HG02852 (cell line): ENCODE results near the gene PPFIA1.
A peak's percentile ranks its signal among the peaks of the same experiment; 100 is the strongest.
"Not testable (repeated sequence)": the region's sequence is repeated elsewhere in the genome, so short reads cannot be mapped to it uniquely, and the experiment has no call there.

Experiments used
- ATAC-seq: cut with Tn5 transposase; IDR thresholded peaks from one replicate; pipeline ENCODE4 v1.9.1; 2021; ENCODE audit warnings: mild to moderate bottlenecking, moderate library complexity; ENCODE audit not compliant: unreplicated experiment

The PPFIA1 gene

DNA sequence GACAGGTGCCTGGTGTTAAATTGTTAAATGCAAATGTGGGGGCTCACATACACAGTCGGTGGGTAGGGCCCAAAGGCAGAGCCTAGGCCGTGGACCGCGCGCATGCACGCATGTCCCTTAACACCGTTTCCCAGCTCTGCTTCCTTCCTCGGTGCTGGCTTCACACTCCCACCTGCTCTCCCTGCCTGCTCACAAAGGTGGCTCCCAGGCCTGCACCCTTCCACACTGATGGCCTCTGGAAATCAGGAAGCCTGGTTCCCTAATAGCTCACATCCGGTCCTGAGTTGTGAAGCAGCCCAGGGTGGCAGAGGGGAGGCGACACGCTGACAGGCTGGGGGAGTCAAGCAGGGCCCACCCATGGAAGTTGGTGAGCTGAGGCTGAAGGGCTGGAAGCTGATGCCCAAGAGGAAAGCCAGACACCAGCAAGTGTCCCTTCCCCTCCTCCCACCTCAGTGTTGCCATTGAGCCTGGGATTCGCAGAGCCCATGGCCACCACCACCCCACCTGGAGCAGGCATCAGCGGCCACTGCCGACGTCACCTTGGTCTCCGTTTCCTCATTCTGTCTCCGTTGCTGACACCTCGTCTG, 114.2 kb downstream of the PPFIA1 start:
- no peak for ATAC-seq

DNA sequence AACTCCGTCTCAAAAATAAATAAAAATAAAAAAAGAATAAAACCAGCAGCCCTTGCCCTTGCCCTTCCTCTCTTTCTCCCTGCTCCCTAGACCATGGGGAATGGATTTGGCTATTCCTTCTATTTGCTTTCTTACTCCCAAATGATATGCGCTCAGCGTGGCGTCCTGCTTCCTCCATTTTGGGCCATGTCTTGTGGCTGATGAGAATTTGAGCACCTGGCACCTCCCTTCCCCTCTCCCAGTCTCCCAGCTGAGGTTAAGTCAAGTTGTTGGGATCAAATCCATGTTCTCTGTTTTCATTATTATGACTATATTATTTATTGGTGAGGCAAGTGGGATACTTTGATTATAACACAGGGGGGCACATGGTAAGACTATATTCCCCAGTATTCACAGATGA, 117.1 kb downstream of the PPFIA1 start:
- ATAC-seq = no peak

GRCh38 chr11:70389201-70389600, 118.7 kb downstream of the PPFIA1 start:
- ATAC-seq = no peak

GRCh38 chr11:70390882-70391281, 120.4 kb downstream of the PPFIA1 start:
- ATAC-seq = not testable (repeated sequence)

GRCh38 chr11:70394211-70394950, 123.9 kb downstream of the PPFIA1 start:
- no peak for ATAC-seq

GRCh38 chr11:70397336-70397982, 127.0 kb downstream of the PPFIA1 start:
- no peak for ATAC-seq

DNA sequence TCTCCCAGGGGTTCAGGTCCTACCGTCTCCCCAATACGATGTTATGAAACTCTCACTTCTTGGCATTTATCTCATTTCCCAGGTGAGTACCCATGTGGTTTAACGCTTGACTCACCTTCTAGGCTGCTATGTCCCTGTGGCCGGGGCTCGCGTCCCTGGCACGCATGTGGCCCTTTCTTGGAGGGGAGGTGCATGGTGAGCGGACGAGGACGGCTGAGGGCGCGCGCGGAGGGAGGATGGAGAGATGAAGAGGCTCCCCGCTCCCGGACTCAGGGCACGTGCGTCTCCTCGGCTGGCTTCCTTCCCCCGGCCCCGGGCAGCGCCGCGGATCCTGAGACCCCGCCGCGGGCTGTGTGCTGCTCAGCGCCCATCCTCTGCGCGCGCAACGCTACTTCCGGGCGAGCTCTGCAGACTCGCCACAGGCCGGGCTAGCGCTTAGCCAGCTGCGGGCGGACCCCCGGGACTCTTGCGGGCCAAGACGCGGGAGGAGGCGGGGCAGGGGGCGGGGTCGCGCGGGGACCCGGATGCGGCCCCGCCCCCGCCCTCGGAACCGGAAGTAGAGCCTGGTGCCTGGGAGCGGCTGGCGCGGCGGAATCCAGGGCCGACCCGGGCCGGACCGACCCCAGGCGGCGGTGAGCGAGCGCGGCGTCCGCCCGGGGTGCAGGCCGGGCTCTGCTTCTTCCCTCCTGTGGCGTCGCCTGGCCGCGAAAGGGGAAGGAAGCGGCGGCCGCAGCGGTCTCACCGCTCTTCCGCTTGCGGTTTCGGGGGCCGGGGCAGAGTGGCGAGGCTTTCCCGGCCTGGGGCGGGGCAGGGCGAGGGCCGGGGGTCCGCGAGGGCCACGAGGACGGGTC, 127.7 kb downstream of the PPFIA1 start, which contains the start of gene CTTN:
Gene CTTN (plus strand): TSS at position 547 of the 851 bp plus-strand sequence. CDS start 8,769 bp downstream, outside the sequence.
- ATAC-seq = peak; percentile 61

GRCh38 chr11:70398834-70399680, 128.6 kb downstream of the PPFIA1 start:
- ATAC-seq = no peak

DNA sequence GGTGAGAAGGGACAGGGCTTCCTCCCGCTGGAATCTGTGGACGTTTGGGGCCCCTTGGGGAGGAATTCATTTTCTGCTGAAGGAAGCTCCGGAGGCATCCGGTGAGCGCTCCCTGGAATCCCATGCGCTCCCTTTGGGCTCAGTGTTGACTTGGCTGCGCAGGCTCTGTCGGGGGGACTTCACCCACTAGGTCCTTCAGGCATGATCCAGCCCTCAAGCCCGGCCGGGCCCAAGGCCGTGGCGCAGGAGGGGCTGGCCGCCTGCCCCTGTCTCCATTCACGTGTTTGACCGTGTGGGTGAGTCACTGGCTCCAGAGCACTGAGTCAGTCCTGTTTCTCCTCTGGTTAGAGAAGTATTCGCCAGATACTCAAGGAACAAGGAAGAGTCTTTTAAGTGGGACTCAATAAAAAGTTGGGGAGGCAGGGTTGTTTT, 129.2 kb downstream of the PPFIA1 start:
- ATAC-seq = no peak

GRCh38 chr11:70400643-70401042, 130.2 kb downstream of the PPFIA1 start:
- ATAC-seq = no peak

- ATAC-seq = no peak
Observed at GRCh38 chr11:70402016-70402415, 131.5 kb downstream of the PPFIA1 start.

- no peak for ATAC-seq
Observed at GRCh38 chr11:70402685-70403084, 132.2 kb downstream of the PPFIA1 start.

DNA sequence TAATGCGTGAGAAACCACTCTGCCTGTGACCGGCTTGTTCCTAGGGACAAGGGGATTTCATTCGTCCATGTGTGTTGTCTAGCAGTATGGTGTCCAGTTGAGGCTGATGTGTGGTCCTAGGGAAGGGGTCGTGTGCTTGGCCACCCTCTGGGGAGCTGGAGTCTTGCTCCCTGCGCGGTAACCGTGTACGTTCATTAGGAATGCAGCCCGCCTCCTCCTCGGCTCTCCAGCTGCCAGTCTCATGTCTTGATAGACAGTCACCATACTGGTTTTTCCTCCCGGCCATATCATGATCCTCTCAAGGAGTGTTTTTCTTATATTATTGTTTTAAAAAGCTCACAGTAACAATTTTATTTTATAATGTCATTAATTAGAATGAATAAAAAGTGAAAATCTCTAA, 133.8 kb downstream of the PPFIA1 start:
- ATAC-seq = no peak

- no peak for ATAC-seq
Observed at GRCh38 chr11:70405679-70406395, 135.3 kb downstream of the PPFIA1 start.

GRCh38 chr11:70407121-70407520, 136.6 kb downstream of the PPFIA1 start:
- no peak for ATAC-seq

DNA sequence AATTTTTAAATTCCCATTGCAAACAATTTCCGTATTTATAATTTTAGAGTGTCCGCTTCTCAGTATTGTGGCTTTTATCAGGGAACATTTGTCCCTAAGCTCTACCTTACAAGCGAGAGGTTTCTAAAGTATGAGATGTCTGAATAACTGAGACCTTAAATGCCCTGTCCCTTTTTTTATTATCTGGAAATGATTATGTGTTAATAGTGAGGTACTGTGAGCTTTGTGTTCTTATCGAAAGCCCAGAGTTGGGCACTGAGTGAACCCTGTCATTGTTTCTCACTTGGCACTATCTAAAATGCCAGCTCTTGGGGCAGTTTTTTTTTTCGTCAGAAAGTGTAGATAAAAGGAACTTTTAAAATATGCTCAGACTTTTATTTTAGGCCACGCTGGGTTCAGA, 137.3 kb downstream of the PPFIA1 start:
- no peak for ATAC-seq

GRCh38 chr11:70408326-70408725, 137.8 kb downstream of the PPFIA1 start:
- not testable (repeated sequence) for ATAC-seq

- no peak for ATAC-seq
Observed at GRCh38 chr11:70409437-70409836, 138.9 kb downstream of the PPFIA1 start.

DNA sequence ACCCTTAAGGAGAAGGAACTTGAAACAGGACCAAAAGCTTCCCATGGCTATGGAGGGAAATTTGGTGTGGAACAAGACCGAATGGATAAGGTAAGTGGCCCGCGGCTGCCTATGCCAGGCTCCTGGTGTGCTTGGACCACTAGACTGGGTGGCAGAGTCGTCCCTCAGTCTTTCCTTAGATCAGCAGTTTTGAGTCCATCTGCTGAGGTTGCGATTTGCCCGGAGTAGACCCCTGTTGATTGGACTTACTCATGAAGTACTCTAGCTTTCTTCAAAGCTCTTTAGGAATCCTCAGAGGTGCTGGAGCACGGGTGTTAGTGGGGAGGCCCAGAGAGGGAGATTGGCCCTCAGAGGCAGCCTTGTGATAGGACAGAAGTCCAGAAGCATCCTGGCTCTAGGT, 139.4 kb downstream of the PPFIA1 start:
- no peak for ATAC-seq
